ENCODE data around the gene FGFBP2.

DNA sequence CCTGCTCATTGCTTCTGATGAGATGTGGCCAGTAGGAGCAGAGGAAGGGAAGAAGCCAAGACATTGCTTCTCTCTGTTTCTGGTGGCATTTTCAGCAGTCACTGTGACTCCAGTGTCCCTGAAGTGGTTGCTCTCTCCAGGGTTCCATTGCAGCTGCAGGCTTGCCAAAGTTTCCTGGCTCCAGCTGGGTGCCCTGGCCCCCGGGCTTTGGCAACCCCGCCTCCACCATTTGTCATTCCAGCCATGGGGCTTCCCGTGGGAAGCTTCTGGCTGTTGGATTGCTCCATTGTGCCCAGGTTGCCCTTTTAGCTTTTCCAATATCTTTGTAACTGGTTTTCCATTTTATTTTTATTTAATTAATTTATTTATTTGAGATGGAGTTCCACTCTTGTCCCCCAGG, 37.1 kb downstream of the FGFBP2 start:
- TF ChIP-seq, protein P1, sequence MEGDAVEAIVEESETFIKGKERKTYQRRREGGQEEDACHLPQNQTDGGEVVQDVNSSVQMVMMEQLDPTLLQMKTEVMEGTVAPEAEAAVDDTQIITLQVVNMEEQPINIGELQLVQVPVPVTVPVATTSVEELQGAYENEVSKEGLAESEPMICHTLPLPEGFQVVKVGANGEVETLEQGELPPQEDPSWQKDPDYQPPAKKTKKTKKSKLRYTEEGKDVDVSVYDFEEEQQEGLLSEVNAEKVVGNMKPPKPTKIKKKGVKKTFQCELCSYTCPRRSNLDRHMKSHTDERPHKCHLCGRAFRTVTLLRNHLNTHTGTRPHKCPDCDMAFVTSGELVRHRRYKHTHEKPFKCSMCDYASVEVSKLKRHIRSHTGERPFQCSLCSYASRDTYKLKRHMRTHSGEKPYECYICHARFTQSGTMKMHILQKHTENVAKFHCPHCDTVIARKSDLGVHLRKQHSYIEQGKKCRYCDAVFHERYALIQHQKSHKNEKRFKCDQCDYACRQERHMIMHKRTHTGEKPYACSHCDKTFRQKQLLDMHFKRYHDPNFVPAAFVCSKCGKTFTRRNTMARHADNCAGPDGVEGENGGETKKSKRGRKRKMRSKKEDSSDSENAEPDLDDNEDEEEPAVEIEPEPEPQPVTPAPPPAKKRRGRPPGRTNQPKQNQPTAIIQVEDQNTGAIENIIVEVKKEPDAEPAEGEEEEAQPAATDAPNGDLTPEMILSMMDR (IDR thresholded peaks at IDR 0.05; ENCODE audit: low read depth, low read length) = no peak
- no peak for TF ChIP-seq EZH2phosphoT487 (IDR thresholded peaks at IDR 0.05; ENCODE audit: low read depth)
